Occipital lobe (tissue), 2 donors: Measurements from ENCODE around the gene GPHN. TPM values are rescaled to one million over a fixed set of nuclear protein-coding genes. Genes with fewer than 3 reads are reported as not detected.
"Not testable (repeated sequence)": the region's sequence is repeated elsewhere in the genome, so short reads cannot be mapped to it uniquely, and the experiment has no call there.

Experiments used
- DNase-seq: peaks from one replicate; lab custom pipeline; 2025; lab: John Stamatoyannopoulos, UW
- total RNA-seq: library from RNA; depleted of rRNA; stranded (reverse); fragments of >200 nt; gene quantifications from one replicate; pipeline ENCODE4 v1.2.3, GENCODE V29; 2014

The GPHN gene
- total RNA-seq, 1 donor from 2014 or later, result 110 TPM

- DNase-seq, result no peak
Observed at GRCh38 chr14:67019796-67020195, 511.8 kb downstream of the GPHN start.

GRCh38 chr14:67031920-67032774, 524.2 kb downstream of the GPHN start:
- DNase-seq, result no peak

GRCh38 chr14:67045440-67045839, 537.5 kb downstream of the GPHN start:
- no peak for DNase-seq

GRCh38 chr14:67050896-67051295, 542.9 kb downstream of the GPHN start:
- DNase-seq, result no peak

GRCh38 chr14:67056684-67057083, 548.7 kb downstream of the GPHN start:
- no peak for DNase-seq

- DNase-seq, result no peak
Observed at GRCh38 chr14:67059596-67059995, 551.6 kb downstream of the GPHN start.

- no peak for DNase-seq
Observed at GRCh38 chr14:67060546-67060945, 552.6 kb downstream of the GPHN start.

- not testable (repeated sequence) for DNase-seq
Observed at GRCh38 chr14:67067070-67067814, 559.3 kb downstream of the GPHN start.

GRCh38 chr14:67068251-67068650, 560.3 kb downstream of the GPHN start:
- DNase-seq, result no peak

GRCh38 chr14:67071506-67071905, 563.6 kb downstream of the GPHN start:
- no peak for DNase-seq

GRCh38 chr14:67077921-67078320, 570.0 kb downstream of the GPHN start:
- DNase-seq, result no peak

- DNase-seq, result no peak
Observed at GRCh38 chr14:67079846-67080245, 571.9 kb downstream of the GPHN start.

- DNase-seq, result no peak
Observed at GRCh38 chr14:67108230-67108629, 600.3 kb downstream of the GPHN start.

GRCh38 chr14:67111022-67111421, 603.1 kb downstream of the GPHN start:
- no peak for DNase-seq

- DNase-seq, result no peak
Observed at GRCh38 chr14:67112344-67112743, 604.4 kb downstream of the GPHN start.

GRCh38 chr14:67127174-67127573, 619.2 kb downstream of the GPHN start:
- no peak for DNase-seq

- DNase-seq, result no peak
Observed at GRCh38 chr14:67129768-67130167, 621.8 kb downstream of the GPHN start.

GRCh38 chr14:67131691-67132090, 623.7 kb downstream of the GPHN start:
- no peak for DNase-seq

GRCh38 chr14:67133144-67133543, 625.2 kb downstream of the GPHN start:
- DNase-seq, result no peak

- no peak for DNase-seq
Observed at GRCh38 chr14:67133595-67134441, 625.9 kb downstream of the GPHN start.

GRCh38 chr14:67137744-67138371, 629.9 kb downstream of the GPHN start:
- no peak for DNase-seq
